H1 (cell line): ENCODE data around the gene TMEM255A.

Experiments
- CREB1 ChIP-seq: IDR thresholded peaks from 2 replicates; pipeline ENCODE4 v1.6.1; 2012; ENCODE audit warnings: inconsistent platforms
- CTCF ChIP-seq, 3 experiments: IDR thresholded peaks; 1 replicate in 2 of 3; 2 replicates in 1 of 3; pipeline versions ENCODE4 v1.5.1 to v1.6.1; 2011; ENCODE audit warnings: low read length in 3 of 3, mild to moderate bottlenecking in 3 of 3, inconsistent platforms in 2 of 3, low read depth in 1 of 3, moderate library complexity in 1 of 3; ENCODE audit not compliant: insufficient read depth in 1 of 3; ENCODE audit errors: control extremely low read depth in 1 of 3
- HDAC6 ChIP-seq: IDR thresholded peaks from one replicate; pipeline ENCODE4 v1.7.1; 2012; ENCODE audit warnings: low read depth, mild to moderate bottlenecking, inconsistent platforms, low read length, moderate library complexity
- PHF8 ChIP-seq: fragments of 200-600 bp; sonication (generic); conservative IDR thresholded peaks from 2 replicates; pipeline ENCODE4 v1.7.1; 2012; ENCODE audit warnings: low read depth, mild to moderate bottlenecking, inconsistent platforms, low read length, moderate library complexity
- POLR2A ChIP-seq, 2 experiments: IDR thresholded peaks; 1 replicate in 1 of 2; 2 replicates in 1 of 2; pipeline ENCODE4 v1.6.1; 2011; ENCODE audit warnings: low read depth in 2 of 2, low read length in 2 of 2, mild to moderate bottlenecking in 2 of 2; ENCODE audit errors: control extremely low read depth in 1 of 2
- POLR2AphosphoS5 ChIP-seq: IDR thresholded peaks from 2 replicates; pipeline ENCODE4 v1.6.1; 2011; ENCODE audit warnings: low read depth, low read length
- RNF2 ChIP-seq: fragments of 200-900, 300-1000 bp; sonication (generic); IDR thresholded peaks from 2 replicates; pipeline ENCODE4 v1.7.1; 2016; ENCODE audit warnings: borderline replicate concordance, low read depth, mild to moderate bottlenecking, antibody characterized with exemption, low read length; ENCODE audit not compliant: poor library complexity, severe bottlenecking; ENCODE audit errors: missing control alignments
- SIX5 ChIP-seq: IDR thresholded peaks from 2 replicates; pipeline ENCODE4 v1.6.1; 2011; ENCODE audit warnings: mild to moderate bottlenecking, low read depth, low read length

- TF ChIP-seq POLR2A (IDR thresholded peaks at IDR 0.05; ENCODE audit: control extremely low read depth in 1 of 2, low read depth in 2 of 2, low read length in 2 of 2) = no peak
- TF ChIP-seq POLR2AphosphoS5 = no peak
- peak in 2 of 3 experiments; percentile 35 to 43; a peak in 2 of 4 replicates for TF ChIP-seq CTCF (IDR thresholded peaks at IDR 0.05; ENCODE audit: control extremely low read depth in 1 of 3, insufficient read depth in 1 of 3, low read depth in 1 of 3, low read length in 3 of 3)
- TF ChIP-seq CREB1 = no peak
- TF ChIP-seq RNF2 = no peak
- no peak for TF ChIP-seq SIX5
- TF ChIP-seq PHF8 = no peak
- no peak for TF ChIP-seq HDAC6
These were observed 11.3 kb downstream of the TMEM255A start for GRCh38 chrX:120299928-120300327.
